AG04449 (cell line): ENCODE measurements around the gene PCLO.

ENCODE experiments used
- CTCF ChIA-PET: fragments of 350-600 bp; formaldehyde crosslinking; extraction: SDS; loops from one replicate; lab custom pipeline; 2021; ENCODE audit warnings: antibody characterized with exemption; lab: Yijun Ruan, JAX
- POLR2A ChIA-PET: fragments of 400-600, 350-600 bp; formaldehyde crosslinking; extraction: SDS; loops from one replicate; lab custom pipeline; 2020; ENCODE audit warnings: antibody characterized with exemption, inconsistent platforms; lab: Yijun Ruan, JAX
- DNase-seq: peaks from one replicate; pipeline ENCODE4 v3.0.0-alpha.2; 2010; ENCODE audit warnings: low read depth, low spot score
- H3K4me3 ChIP-seq: 2 replicates; pipeline ENCODE4 v1.5.1; 2011; ENCODE audit warnings: low read depth, mild to moderate bottlenecking, control low read depth, low read length
- CTCF ChIP-seq: IDR thresholded peaks from one replicate; pipeline ENCODE4 v1.5.1; 2011; ENCODE audit warnings: mild to moderate bottlenecking, moderate library complexity, low read length, control low read depth, inconsistent platforms; ENCODE audit not compliant: insufficient read depth; ENCODE audit errors: missing control alignments

PCLO gene

GRCh38 chr7:83021032-83021431 lies 141.7 kb downstream of the PCLO start:
- ChIA-PET CTCF (no interaction called here), POLR2A (no interaction called here)
- TF ChIP-seq CTCF = no peak
- no peak for DNase-seq
- no peak overlapping the region for H3K4me3 ChIP-seq

- POLR2A ChIA-PET = no interaction called here
Observed at GRCh38 chr7:83020161-83020560, 142.5 kb downstream of the PCLO start.

GRCh38 chr7:83015916-83016315 lies 146.8 kb downstream of the PCLO start:
- no peak for TF ChIP-seq CTCF
- ChIA-PET POLR2A (no interaction called here), CTCF (no interaction called here)
- no peak overlapping the region for H3K4me3 ChIP-seq
- DNase-seq = no peak

More at GRCh38 chr7:83020161-83020560, 142.5 kb downstream of the PCLO start:
- TF ChIP-seq CTCF = no peak
- CTCF ChIA-PET = no interaction called here
- no peak for DNase-seq
- no peak overlapping the region for H3K4me3 ChIP-seq

- no peak for TF ChIP-seq CTCF
- ChIA-PET POLR2A (no interaction called here), CTCF (no interaction called here)
- H3K4me3 ChIP-seq = no peak overlapping the region
- no peak for DNase-seq
Observed at GRCh38 chr7:83014546-83014945, 148.1 kb downstream of the PCLO start.

- CTCF ChIA-PET = no interaction called here
- no peak for DNase-seq
- no peak overlapping the region for H3K4me3 ChIP-seq
- POLR2A ChIA-PET = no interaction called here
- TF ChIP-seq CTCF = no peak
Observed at GRCh38 chr7:83011954-83012353, 150.7 kb downstream of the PCLO start.

GRCh38 chr7:83005410-83005809 lies 157.3 kb downstream of the PCLO start:
- POLR2A ChIA-PET = no interaction called here
- no peak for TF ChIP-seq CTCF
- H3K4me3 ChIP-seq = no peak overlapping the region
- CTCF ChIA-PET = no interaction called here
- no peak for DNase-seq
